Fibroblast of lung (primary cell): Measurements from ENCODE around the gene ITGB3. TPM values are rescaled to one million over a fixed set of nuclear protein-coding genes. Genes with fewer than 3 reads are reported as not detected.

Experiments used
- DNase-seq, 2 donors: peaks; one replicate each; pipeline versions ENCODE4 v3.0.0 to v3.0.0-alpha.2; 2010; ENCODE audit warnings: low read depth in 2 of 2
- H2AFZ ChIP-seq: 2 replicates; pipeline ENCODE4 v1.5.1; 2012; ENCODE audit warnings: low read length, control low read depth, inconsistent platforms
- H3K27ac ChIP-seq: 2 replicates; pipeline ENCODE4 v1.5.1; 2011; ENCODE audit warnings: low read length, control low read depth; ENCODE audit not compliant: insufficient read depth
- H3K27me3 ChIP-seq: 2 replicates; pipeline ENCODE4 v1.5.1; 2011; ENCODE audit warnings: mild to moderate bottlenecking, low read length; ENCODE audit not compliant: control insufficient read depth, insufficient read depth
- H3K36me3 ChIP-seq: 2 replicates; pipeline ENCODE4 v1.5.1; 2011; ENCODE audit warnings: low read length; ENCODE audit not compliant: control insufficient read depth, insufficient read depth
- H3K4me1 ChIP-seq: 2 replicates; pipeline ENCODE4 v1.5.1; 2011; ENCODE audit warnings: low read length; ENCODE audit not compliant: control insufficient read depth, insufficient read depth; ENCODE audit errors: extremely low read depth
- H3K4me2 ChIP-seq: 2 replicates; pipeline ENCODE4 v1.5.1; 2011; ENCODE audit warnings: low read length, control low read depth; ENCODE audit not compliant: insufficient read depth; ENCODE audit errors: extremely low read depth
- H3K4me3 ChIP-seq, 4 experiments: fragments of 200-600 bp in 1 of 4; sonication (generic) in 1 of 4; replicated peaks in 1 of 4; 2 replicates each; pipeline ENCODE4 v1.5.1; 2011 to 2016; ENCODE audit warnings: low read length in 4 of 4, low read depth in 3 of 4, mild to moderate bottlenecking in 3 of 4, control low read depth in 2 of 4, inconsistent platforms in 1 of 4, mixed read lengths in 1 of 4; ENCODE audit not compliant: insufficient read depth in 1 of 4; ENCODE audit errors: control extremely low read depth in 1 of 4
- H3K79me2 ChIP-seq: 2 replicates; pipeline ENCODE4 v1.5.1; 2012; ENCODE audit warnings: mild to moderate bottlenecking, low read length, inconsistent platforms; ENCODE audit not compliant: control insufficient read depth, insufficient read depth
- H3K9ac ChIP-seq: 2 replicates; pipeline ENCODE4 v1.5.1; 2011; ENCODE audit warnings: mild to moderate bottlenecking, low read length, control low read depth; ENCODE audit not compliant: insufficient read depth
- H3K9me3 ChIP-seq: 2 replicates; pipeline ENCODE4 v1.5.1; 2012; ENCODE audit warnings: low read depth, low read length; ENCODE audit not compliant: control insufficient read depth, insufficient read depth
- H4K20me1 ChIP-seq: 2 replicates; pipeline ENCODE4 v1.5.1; 2011; ENCODE audit warnings: low read length; ENCODE audit not compliant: control insufficient read depth, insufficient read depth; ENCODE audit errors: extremely low read depth
- EZH2 ChIP-seq: IDR thresholded peaks from 2 replicates; pipeline ENCODE4 v1.5.1; 2012; ENCODE audit warnings: low read length, control low read depth, mild to moderate bottlenecking; ENCODE audit errors: missing control alignments
- polyA plus RNA-seq, 2 donors: library from polyadenylated mRNA; depleted of rRNA in 1 of 2; stranded (reverse) in 1 of 2; unstranded in 1 of 2; fragments of >200 nt; gene quantifications; 2 replicates each; pipeline ENCODE4 v1.2.1, GENCODE V29; 2011 to 2012; ENCODE audit warnings: missing spikeins in 1 of 2
- total RNA-seq: library from RNA; depleted of rRNA; stranded (reverse); fragments of >200 nt; gene quantifications from 2 replicates; pipeline ENCODE4 v1.2.1, GENCODE V29; 2014
- TF ChIP-seq, protein P1 (sequence below), 2 donors: IDR thresholded peaks in 1 of 2; conservative IDR thresholded peaks in 1 of 2; 1 replicate in 1 of 2; 2 replicates in 1 of 2; pipeline ENCODE4 v1.5.1; 2011 to 2012; ENCODE audit warnings: low read length in 2 of 2, control low read depth in 1 of 2, inconsistent platforms in 1 of 2, low read depth in 1 of 2, mild to moderate bottlenecking in 1 of 2

The ITGB3 gene
- total and polyA plus RNA-seq, 2 donors (not counting 1 experiment from before 2014, with no cell fraction given), result 22.0 to 23.3 TPM

DNA sequence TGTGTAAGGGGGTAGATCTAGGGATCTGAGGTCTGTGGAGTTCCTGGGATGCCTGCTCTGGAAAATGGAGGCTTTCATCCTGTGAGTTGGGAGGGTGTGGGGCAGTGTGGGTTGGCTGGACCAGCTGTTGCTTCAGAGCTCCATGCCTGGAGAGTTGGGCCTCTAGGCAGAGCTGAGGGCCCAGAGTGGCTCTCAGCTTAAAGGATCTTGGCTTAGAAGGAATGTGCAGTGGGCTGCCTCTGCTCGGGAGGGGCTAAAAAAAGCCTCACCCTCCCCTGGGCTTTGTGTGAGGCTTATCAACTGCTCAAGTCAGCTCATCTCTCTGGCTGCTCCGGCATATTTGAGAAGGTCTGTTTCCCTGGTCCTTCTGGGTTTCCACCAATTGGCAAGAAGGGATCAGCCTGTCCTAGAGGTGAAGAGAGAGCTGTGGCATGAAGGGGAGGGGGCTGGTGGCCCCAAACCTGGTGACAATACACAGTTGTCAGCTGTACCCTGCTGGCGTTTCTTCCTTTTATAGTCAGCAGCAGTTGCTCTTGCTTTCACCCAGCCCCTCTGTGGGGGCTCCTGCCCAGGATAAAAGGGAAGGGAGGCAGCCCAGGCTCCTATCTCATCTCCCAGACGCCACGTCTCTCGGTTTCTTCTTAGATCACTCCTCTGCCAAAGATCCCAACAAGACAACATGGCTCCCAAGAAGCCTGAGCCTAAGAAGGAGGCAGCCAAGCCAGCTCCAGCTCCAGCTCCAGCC lies 44.7 kb upstream of the ITGB3 start, which contains the start of gene MYL4:
TSS of gene MYL4 (plus strand) at position 605 of the 745 bp plus-strand sequence. CDS start at position 680, 75 bp downstream.
- H3K27me3 ChIP-seq, result no peaks in the 10 kb centered on the region
- H3K27ac ChIP-seq, result no peak within 1 kb of the TSS
- no peak within 1 kb of the TSS for H3K4me2 ChIP-seq
- H2AFZ ChIP-seq, result no peak within 1 kb of the TSS
- H3K4me1 ChIP-seq, result peaks cover 14% of the 10 kb centered on the region
- no peak within 1 kb of the TSS for H3K4me3 ChIP-seq
- TF ChIP-seq, protein P1, sequence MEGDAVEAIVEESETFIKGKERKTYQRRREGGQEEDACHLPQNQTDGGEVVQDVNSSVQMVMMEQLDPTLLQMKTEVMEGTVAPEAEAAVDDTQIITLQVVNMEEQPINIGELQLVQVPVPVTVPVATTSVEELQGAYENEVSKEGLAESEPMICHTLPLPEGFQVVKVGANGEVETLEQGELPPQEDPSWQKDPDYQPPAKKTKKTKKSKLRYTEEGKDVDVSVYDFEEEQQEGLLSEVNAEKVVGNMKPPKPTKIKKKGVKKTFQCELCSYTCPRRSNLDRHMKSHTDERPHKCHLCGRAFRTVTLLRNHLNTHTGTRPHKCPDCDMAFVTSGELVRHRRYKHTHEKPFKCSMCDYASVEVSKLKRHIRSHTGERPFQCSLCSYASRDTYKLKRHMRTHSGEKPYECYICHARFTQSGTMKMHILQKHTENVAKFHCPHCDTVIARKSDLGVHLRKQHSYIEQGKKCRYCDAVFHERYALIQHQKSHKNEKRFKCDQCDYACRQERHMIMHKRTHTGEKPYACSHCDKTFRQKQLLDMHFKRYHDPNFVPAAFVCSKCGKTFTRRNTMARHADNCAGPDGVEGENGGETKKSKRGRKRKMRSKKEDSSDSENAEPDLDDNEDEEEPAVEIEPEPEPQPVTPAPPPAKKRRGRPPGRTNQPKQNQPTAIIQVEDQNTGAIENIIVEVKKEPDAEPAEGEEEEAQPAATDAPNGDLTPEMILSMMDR (conservative IDR thresholded peaks at IDR 0.05 in 1 of 2, IDR thresholded peaks at IDR 0.05 in 1 of 2; ENCODE audit: low read depth in 1 of 2, low read length in 2 of 2), result no peak
- no peak for TF ChIP-seq EZH2
- H3K36me3 ChIP-seq, result no peaks in the 10 kb centered on the region
- H3K9ac ChIP-seq, result no peak within 1 kb of the TSS
- no peaks in the 10 kb centered on the region for H3K9me3 ChIP-seq
- H4K20me1 ChIP-seq, result no peaks in the 10 kb centered on the region
- no peaks in the 10 kb centered on the region for H3K79me2 ChIP-seq
- DNase-seq, result peak in 1 of 2 donors; percentile 11

DNA sequence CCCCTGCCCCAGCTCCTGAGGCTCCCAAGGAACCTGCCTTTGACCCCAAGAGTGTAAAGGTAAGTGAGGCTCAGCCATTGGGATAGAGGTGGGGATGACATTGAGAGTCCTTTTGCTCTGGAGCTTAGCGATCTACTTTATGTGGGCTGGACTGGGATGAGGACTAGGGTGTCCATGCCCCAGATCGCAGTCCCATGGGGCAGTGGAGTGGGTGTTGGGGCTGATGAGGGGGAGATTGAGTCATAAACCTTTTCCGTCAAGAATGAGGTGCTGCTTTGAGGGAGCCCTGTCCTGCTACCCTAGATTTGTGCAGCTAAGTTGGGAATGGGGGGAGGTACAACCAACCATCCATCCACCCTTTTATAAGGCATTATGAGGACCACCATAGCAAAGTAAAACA lies 44.1 kb upstream of the ITGB3 start:
- peaks cover 14% of the 10 kb centered on the region for H3K4me1 ChIP-seq
- no peak overlapping the region for H3K4me2 ChIP-seq
- DNase-seq, result no peak
- H3K4me3 ChIP-seq, result no peak overlapping the region
- peaks cover 2% of the 10 kb centered on the region for H3K27me3 ChIP-seq
- no peak for TF ChIP-seq EZH2
- TF ChIP-seq, protein P1 (conservative IDR thresholded peaks at IDR 0.05 in 1 of 2, IDR thresholded peaks at IDR 0.05 in 1 of 2; ENCODE audit: low read depth in 1 of 2, low read length in 2 of 2), result no peak
- no peaks in the 10 kb centered on the region for H3K36me3 ChIP-seq
- no peak overlapping the region for H3K27ac ChIP-seq
- no peaks in the 10 kb centered on the region for H3K79me2 ChIP-seq
- no peaks in the 10 kb centered on the region for H4K20me1 ChIP-seq
- H3K9me3 ChIP-seq, result no peaks in the 10 kb centered on the region
- no peak overlapping the region for H3K9ac ChIP-seq
- no peak overlapping the region for H2AFZ ChIP-seq

DNA sequence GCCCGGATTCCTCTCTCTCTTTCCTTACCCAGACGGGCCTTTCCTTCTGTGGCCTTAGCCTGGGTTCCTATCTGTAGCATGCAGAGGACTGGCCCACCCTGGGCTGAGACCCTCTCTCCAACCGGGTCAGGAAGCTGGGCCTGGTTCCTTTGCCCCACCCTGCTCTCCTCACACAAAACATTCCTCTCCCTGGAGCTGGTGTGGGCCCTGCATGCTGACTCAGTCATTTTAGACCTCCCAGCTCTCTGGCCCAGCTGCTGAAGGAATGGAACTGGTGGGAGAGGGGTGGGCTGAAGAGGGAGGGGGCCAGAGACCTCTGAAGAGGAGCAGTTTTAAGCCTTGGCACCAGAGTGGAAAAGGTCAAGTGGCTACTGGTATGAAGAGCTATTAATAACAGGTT lies 43.5 kb upstream of the ITGB3 start:
- peaks cover 9% of the 10 kb centered on the region for H3K4me1 ChIP-seq
- peaks cover 2% of the 10 kb centered on the region for H3K27me3 ChIP-seq
- H3K4me3 ChIP-seq, result no peak overlapping the region
- H3K9me3 ChIP-seq, result no peaks in the 10 kb centered on the region
- peak in 1 of 2 donors; percentile 36 for DNase-seq
- no peak overlapping the region for H2AFZ ChIP-seq
- no peaks in the 10 kb centered on the region for H3K36me3 ChIP-seq
- no peak overlapping the region for H3K9ac ChIP-seq
- H3K4me2 ChIP-seq, result no peak overlapping the region
- TF ChIP-seq, protein P1 (conservative IDR thresholded peaks at IDR 0.05 in 1 of 2, IDR thresholded peaks at IDR 0.05 in 1 of 2; ENCODE audit: low read depth in 1 of 2, low read length in 2 of 2), result no peak
- no peak for TF ChIP-seq EZH2
- H3K27ac ChIP-seq, result no peak overlapping the region
- no peaks in the 10 kb centered on the region for H3K79me2 ChIP-seq
- no peaks in the 10 kb centered on the region for H4K20me1 ChIP-seq
